ENCODE data around the gene RPL36.

- TF ChIP-seq CTCF (IDR thresholded peaks at IDR 0.05) (no peak), POLR2A (IDR thresholded peaks at IDR 0.05) (peak in 2 of 3 donors; percentile 39 to 43)
Observed at GRCh38 chr19:5718579-5719273, 28.6 kb downstream of the RPL36 start.

Measured in body of pancreas (tissue), 4 donors.